Heart right ventricle (tissue), 16 donors: ENCODE data around the gene KRT77. TPM values are rescaled to one million over a fixed set of nuclear protein-coding genes. Genes with fewer than 3 reads are reported as not detected.

Experiments
- ATAC-seq, 8 donors: fragments of 200-7000 bp; cut with Tn5 transposase; one replicate each; pipeline ENCODE4 v1.9.1; 2020; ENCODE audit warnings: mild to moderate bottlenecking in 8 of 8, moderate library complexity in 8 of 8, moderate number of reproducible peaks in 1 of 8
- DNase-seq, 2 donors: peaks; one replicate each; pipeline ENCODE4 v3.0.0-alpha.2; 2020
- H3K27ac ChIP-seq, 10 donors: fragments of 200-600 bp; sonication (generic) in 2 of 10; one replicate each; pipeline versions ENCODE4 v1.5.0 to v1.8.0; 2020 to 2022; ENCODE audit warnings: mild to moderate bottlenecking in 3 of 10
- H3K27me3 ChIP-seq, 7 donors: fragments of 200-600 bp; one replicate each; pipeline ENCODE4 v1.8.0; 2021 to 2022; ENCODE audit warnings: mild to moderate bottlenecking in 2 of 7
- H3K36me3 ChIP-seq, 9 donors: fragments of 200-600 bp; sonication (generic) in 1 of 9; one replicate each; pipeline versions ENCODE4 v1.5.0 to v1.8.0; 2020 to 2022; ENCODE audit warnings: mild to moderate bottlenecking in 2 of 9
- H3K4me1 ChIP-seq, 9 donors: fragments of 200-600 bp; sonication (generic) in 1 of 9; one replicate each; pipeline versions ENCODE4 v1.5.0 to v1.8.0; 2020 to 2022; ENCODE audit warnings: mild to moderate bottlenecking in 4 of 9
- H3K4me3 ChIP-seq, 10 donors: fragments of 200-600 bp; sonication (generic) in 2 of 10; one replicate each; pipeline versions ENCODE4 v1.5.0 to v1.8.0; 2020 to 2022; ENCODE audit warnings: mild to moderate bottlenecking in 7 of 10, moderate library complexity in 2 of 10
- H3K9me3 ChIP-seq, 11 donors: fragments of 200-600 bp in 10 of 11; sonication (generic) in 2 of 11; one replicate each; pipeline versions ENCODE4 v1.5.0 to v1.8.0; 2013 to 2022; ENCODE audit warnings: mild to moderate bottlenecking in 2 of 11, control low read depth in 1 of 11, moderate library complexity in 1 of 11
- WGBS, 2 donors: extraction: QIAGEN DNeasy Blood & Tissue Kit; methylation state at CpG; one replicate each; pipeline ENCODE4 v1.1.7; 2013; ENCODE audit warnings: inconsistent platforms in 1 of 2; 5-methylcytosine and 5-hydroxymethylcytosine counted together
- intact Hi-C, 10 donors: fragments of 100-400 bp; cut with DNase I; formaldehyde crosslinking; loops; one replicate each; pipeline versions ENCODE4 v1.11.1 to v1.14.2; 2022
- polyA plus RNA-seq, 2 donors: library from polyadenylated mRNA; stranded (reverse); fragments of 200-250 nt; gene quantifications; one replicate each; pipeline ENCODE4 v1.2.3, GENCODE V29; 2013
- total RNA-seq, 10 donors: library from RNA; stranded (reverse); fragmentation: NEBNext Ultra II Directional in 3 of 10; extraction: Animal tissue kit (Norgen Biotek cat#: 25700) in 3 of 10; gene quantifications; one replicate each; pipeline versions ENCODE4 v1.2.1 to v1.2.4, GENCODE V29; 2021 to 2023
- TF ChIP-seq, protein P1 (sequence below), 9 donors: fragments of 200-600 bp; sonication (generic) in 2 of 9; IDR thresholded peaks; one replicate each; pipeline versions ENCODE4 v1.5.0 to v1.8.0; 2021 to 2022; ENCODE audit warnings: antibody characterized with exemption in 9 of 9, mild to moderate bottlenecking in 5 of 9, moderate library complexity in 1 of 9
- donor health status: Arrhythmogenic right ventricular cardiomyopathy.
- donor health status: ischemic (EF 13 %, LVEDD 7.1; RV severe dilation, severe dysfunction).
- donor health status: healthy with polysubstance abuse.
- donor health status: DM: no; HTN: yes; CAD: no.
- donor health status: DM: no; HTN: no; CAD: no.
- donor health status: ischemic (EF 25% LVEDD 6.9; RV normal size, moderate dysfunction).
- donor health status: ischemic (EF 25% LVEDD 5.7; RV mildly dilated, moderate dysfunction).
- donor health status: healthy.
- donor health status: DM: yes; HTN: yes; CAD: no.
- donor health status: Ischemic cardiomyopathy.
- donor health status: ischemic (EF 35%, LVEDD 5.7; RV mildly dilated, moderate dysfunction).
- donor health status: nonischemic (EF 11% LVEDD 7.7; RV severe dilation, severe dysfunction).
- donor health status: DM: yes; HTN: yes; CAD: no.
- donor health status: PGD.
- donor health status: ischemic (EF 29% LVEDD 5.4; RV normal size, mild dysfunction).
- donor health status: nonischemic (EF 23%, LVEDD 6.1; RV moderate dilation, normal function).

The KRT77 gene
- total and polyA plus RNA-seq, 12 donors = 0.08 TPM; not detected in 11

DNA sequence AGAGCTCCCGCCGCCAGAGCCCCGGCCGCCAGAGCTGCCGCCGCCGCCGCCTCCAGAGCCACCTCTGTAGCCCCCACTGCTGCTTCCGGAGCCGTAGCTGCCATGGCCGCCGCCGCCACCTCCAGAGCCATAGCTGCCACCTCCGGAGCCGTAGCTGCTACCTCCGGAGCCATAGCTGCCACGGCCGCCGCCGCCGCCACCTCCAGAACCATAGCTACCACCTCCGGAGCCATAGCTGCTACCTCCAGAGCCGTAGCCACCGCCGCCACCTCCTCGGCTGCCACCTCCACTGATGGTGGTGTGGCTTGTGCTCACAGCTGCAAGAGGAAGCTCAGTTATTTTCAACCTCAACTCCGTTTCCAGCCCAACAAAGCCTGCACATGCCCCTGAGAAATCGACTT is 28.0 kb downstream of the KRT77 start:
- TF ChIP-seq, protein P1, sequence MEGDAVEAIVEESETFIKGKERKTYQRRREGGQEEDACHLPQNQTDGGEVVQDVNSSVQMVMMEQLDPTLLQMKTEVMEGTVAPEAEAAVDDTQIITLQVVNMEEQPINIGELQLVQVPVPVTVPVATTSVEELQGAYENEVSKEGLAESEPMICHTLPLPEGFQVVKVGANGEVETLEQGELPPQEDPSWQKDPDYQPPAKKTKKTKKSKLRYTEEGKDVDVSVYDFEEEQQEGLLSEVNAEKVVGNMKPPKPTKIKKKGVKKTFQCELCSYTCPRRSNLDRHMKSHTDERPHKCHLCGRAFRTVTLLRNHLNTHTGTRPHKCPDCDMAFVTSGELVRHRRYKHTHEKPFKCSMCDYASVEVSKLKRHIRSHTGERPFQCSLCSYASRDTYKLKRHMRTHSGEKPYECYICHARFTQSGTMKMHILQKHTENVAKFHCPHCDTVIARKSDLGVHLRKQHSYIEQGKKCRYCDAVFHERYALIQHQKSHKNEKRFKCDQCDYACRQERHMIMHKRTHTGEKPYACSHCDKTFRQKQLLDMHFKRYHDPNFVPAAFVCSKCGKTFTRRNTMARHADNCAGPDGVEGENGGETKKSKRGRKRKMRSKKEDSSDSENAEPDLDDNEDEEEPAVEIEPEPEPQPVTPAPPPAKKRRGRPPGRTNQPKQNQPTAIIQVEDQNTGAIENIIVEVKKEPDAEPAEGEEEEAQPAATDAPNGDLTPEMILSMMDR (IDR thresholded peaks at IDR 0.05) = no peak
- ATAC-seq = no peak
- H3K4me1 ChIP-seq = no peaks in the 10 kb centered on the region
- no peak overlapping the region for H3K4me3 ChIP-seq
- H3K27me3 ChIP-seq = peaks cover 0 to 22% (median 9%) of the 10 kb centered on the region in 7 donors
- 92 to 93% methylated on average over 28 of the region's 28 CpGs for WGBS, 2 donors
- no peak for DNase-seq
- intact Hi-C loops = no loop called here
- no peaks in the 10 kb centered on the region for H3K9me3 ChIP-seq
- no peak overlapping the region for H3K27ac ChIP-seq
- no peaks in the 10 kb centered on the region for H3K36me3 ChIP-seq

DNA sequence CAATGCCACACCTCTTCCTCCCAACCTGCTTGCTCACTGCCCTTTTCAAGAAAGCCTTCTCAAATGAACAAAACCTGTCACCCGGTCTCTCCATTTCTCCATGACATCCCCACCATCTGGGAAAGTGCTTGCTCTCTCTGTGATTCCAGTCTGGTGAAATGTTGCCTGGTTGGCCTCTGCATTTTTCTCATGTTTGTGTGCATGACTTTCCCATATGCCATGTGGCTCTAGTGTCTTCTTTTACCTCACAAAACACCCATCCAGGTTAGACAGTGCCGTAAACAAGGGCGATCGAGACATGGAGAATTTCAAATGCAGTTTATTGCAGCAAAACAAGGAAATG is 28.9 kb downstream of the KRT77 start:
- H3K4me1 ChIP-seq = no peaks in the 10 kb centered on the region
- peaks cover 0 to 21% (median 7%) of the 10 kb centered on the region in 7 donors for H3K27me3 ChIP-seq
- no peak for ATAC-seq
- no peak overlapping the region for H3K27ac ChIP-seq
- H3K4me3 ChIP-seq = no peak overlapping the region
- intact Hi-C loops = no loop called here
- WGBS, 2 donors = 92 to 96% methylated on average over 4 of the region's 4 CpGs
- no peaks in the 10 kb centered on the region for H3K9me3 ChIP-seq
- DNase-seq = no peak
- TF ChIP-seq, protein P1 (IDR thresholded peaks at IDR 0.05) = no peak
- H3K36me3 ChIP-seq = no peaks in the 10 kb centered on the region

DNA sequence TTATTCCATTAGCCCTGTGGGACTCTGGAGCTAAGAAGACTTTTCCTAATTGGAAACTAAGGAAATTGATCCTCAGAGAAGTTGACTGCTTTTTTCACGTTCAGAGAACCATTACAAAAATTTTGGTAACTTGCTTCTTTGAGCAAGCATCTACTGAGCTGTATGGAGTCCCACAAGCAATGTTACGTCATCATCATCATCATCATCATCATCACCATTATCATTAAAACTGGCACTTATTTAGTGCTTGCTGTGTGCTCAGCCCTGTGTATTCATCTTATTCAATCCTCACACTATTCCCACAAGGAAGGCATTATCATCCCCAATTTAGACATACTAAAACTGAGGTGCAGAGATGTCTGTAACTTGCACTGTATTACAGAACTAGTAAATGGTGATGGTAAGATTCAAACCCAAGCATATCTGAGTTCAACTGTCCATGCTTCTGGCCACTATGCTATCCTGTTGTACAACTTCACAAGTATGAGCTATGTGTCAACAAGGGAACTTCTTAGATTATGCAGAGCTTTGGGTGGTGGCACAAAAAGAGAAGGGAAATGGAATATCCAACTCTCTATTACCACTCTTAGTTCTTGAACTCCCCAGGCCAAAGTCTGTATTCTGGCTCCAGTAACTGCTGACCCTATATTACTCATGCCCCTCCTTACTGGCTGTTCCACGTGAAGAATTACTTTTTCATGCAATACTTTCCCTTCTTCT is 29.5 kb downstream of the KRT77 start:
- H3K27me3 ChIP-seq = peaks cover 0 to 23% (median 6%) of the 10 kb centered on the region in 7 donors
- no peak overlapping the region for H3K4me3 ChIP-seq
- WGBS, 2 donors = 74 to 75% methylated on average over 3 of the region's 3 CpGs
- H3K36me3 ChIP-seq = no peaks in the 10 kb centered on the region
- intact Hi-C loops = no loop called here
- no peak overlapping the region for H3K27ac ChIP-seq
- TF ChIP-seq, protein P1 (IDR thresholded peaks at IDR 0.05) = no peak
- no peak for DNase-seq
- H3K4me1 ChIP-seq = no peaks in the 10 kb centered on the region
- ATAC-seq = no peak
- no peaks in the 10 kb centered on the region for H3K9me3 ChIP-seq

DNA sequence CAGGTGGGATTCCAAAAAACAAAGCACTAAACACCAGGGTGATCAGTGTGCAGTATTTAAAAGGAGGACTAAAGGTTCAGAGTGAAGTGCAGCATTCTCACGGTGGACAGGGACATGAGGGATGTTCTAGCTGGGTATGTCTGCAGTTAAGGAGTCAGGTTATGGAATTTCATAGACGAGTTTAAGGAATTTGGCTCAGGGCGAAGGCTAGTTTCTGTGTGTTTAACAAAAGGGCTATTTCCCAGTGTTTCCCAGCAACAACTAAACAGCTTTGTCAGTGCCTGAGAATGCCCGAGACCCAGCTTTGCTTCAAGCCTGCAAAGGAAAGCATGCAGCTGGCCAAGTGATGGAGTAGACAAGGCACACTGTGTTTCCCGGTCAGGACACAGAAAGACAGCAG is 30.1 kb downstream of the KRT77 start:
- ATAC-seq (no peak), DNase-seq (no peak)
- TF ChIP-seq, protein P1 (IDR thresholded peaks at IDR 0.05) = no peak
- 73 to 74% methylated on average over 5 of the region's 5 CpGs for WGBS, 2 donors
- Histone ChIP-seq H3K27ac (no peak overlapping the region), H3K4me3 (no peak overlapping the region), H3K36me3 (no peaks in the 10 kb centered on the region), H3K4me1 (no peaks in the 10 kb centered on the region), H3K9me3 (no peaks in the 10 kb centered on the region), H3K27me3 (peaks cover 0 to 23% (median 6%) of the 10 kb centered on the region in 7 donors)
- intact Hi-C loops = no loop called here
